SU-DHL-6 (cell line): Measurements from ENCODE around the gene SCN9A.

Experiments used
- H2AFZ ChIP-seq: fragments of 200-600 bp; sonication (generic); 2 replicates; pipeline ENCODE4 v1.6.1; 2014; ENCODE audit warnings: low read depth, mild to moderate bottlenecking, moderate library complexity, mixed read lengths, antibody characterized with exemption, low read length; ENCODE audit not compliant: severe bottlenecking
- H3F3A ChIP-seq: fragments of 200-600 bp; shearing (Covaris generic); 2 replicates; pipeline ENCODE4 v1.6.0; 2016; ENCODE audit warnings: antibody characterized with exemption, mild to moderate bottlenecking; ENCODE audit not compliant: insufficient read depth
- H3K27ac ChIP-seq: fragments of 200-600 bp; sonication (generic); 2 replicates; pipeline ENCODE4 v1.5.1; 2016; ENCODE audit warnings: low read depth, mild to moderate bottlenecking, low read length, moderate library complexity, mixed read lengths
- H3K27me3 ChIP-seq: fragments of 200-600 bp; sonication (generic), shearing (Covaris generic); 2 replicates; pipeline ENCODE4 v1.6.0; 2014; ENCODE audit warnings: mild to moderate bottlenecking, low read length
- H3K36me3 ChIP-seq: fragments of 200-600 bp; sonication (generic); 2 replicates; pipeline ENCODE4 v1.6.1; 2014; ENCODE audit warnings: mild to moderate bottlenecking, low read length, mixed read lengths
- H3K4me2 ChIP-seq: fragments of 300-600, 200-600 bp; shearing (Covaris generic), sonication (generic); 2 replicates; pipeline ENCODE4 v1.6.0; 2014; ENCODE audit warnings: low read length, low read depth, mild to moderate bottlenecking; ENCODE audit not compliant: poor library complexity, severe bottlenecking
- H3K4me3 ChIP-seq: fragments of 200-600 bp; sonication (generic); 2 replicates; pipeline ENCODE4 v1.5.1; 2014; ENCODE audit warnings: antibody characterized with exemption, low read length, mild to moderate bottlenecking, mixed read lengths; ENCODE audit not compliant: insufficient read depth, poor library complexity, severe bottlenecking
- H3K79me2 ChIP-seq: fragments of 200-600 bp; sonication (generic); 2 replicates; pipeline ENCODE4 v1.6.1; 2014; ENCODE audit warnings: mild to moderate bottlenecking, low read length, moderate library complexity; ENCODE audit not compliant: insufficient read depth
- H3K9ac ChIP-seq: fragments of 200-600 bp; sonication (generic); 2 replicates; pipeline ENCODE4 v1.7.0; 2014; ENCODE audit warnings: mild to moderate bottlenecking, low read length
- H3K9me2 ChIP-seq: fragments of 200-600 bp; sonication (generic); replicated peaks from 2 replicates; pipeline ENCODE4 v1.6.1; 2014; ENCODE audit warnings: low read length; ENCODE audit not compliant: insufficient read depth
- H3K9me3 ChIP-seq: fragments of 200-600 bp; sonication (generic); 2 replicates; pipeline ENCODE4 v1.6.1; 2014; ENCODE audit warnings: low read length, mixed read lengths; ENCODE audit not compliant: insufficient read depth
- H4K20me1 ChIP-seq: fragments of 200-600 bp; sonication (generic); 2 replicates; pipeline ENCODE4 v1.6.1; 2014; ENCODE audit warnings: low read depth, mild to moderate bottlenecking, antibody characterized with exemption, low read length, moderate library complexity, mixed read lengths
- CTCF ChIP-seq: fragments of 200-600 bp; sonication (generic); IDR thresholded peaks from one replicate; pipeline ENCODE4 v1.5.1; 2017; ENCODE audit warnings: antibody characterized with exemption, mild to moderate bottlenecking, low read length, moderate library complexity; ENCODE audit not compliant: insufficient read depth, poor library complexity, severe bottlenecking
- EZH2phosphoT487 ChIP-seq: fragments of 200-600 bp; sonication (generic), shearing (Covaris generic); conservative IDR thresholded peaks from 2 replicates; pipeline ENCODE4 v1.6.1; 2018; ENCODE audit warnings: mild to moderate bottlenecking, antibody characterized with exemption, low read length, moderate library complexity, mixed read lengths

Gene SCN9A

GRCh38 chr2:166418853-166419615 is 43.3 kb upstream of the SCN9A start:
- Histone ChIP-seq H3F3A (no peaks in the 10 kb centered on the region), H3K9ac (no peak overlapping the region), H3K4me2 (no peak overlapping the region), H2AFZ (no peak overlapping the region), H3K36me3 (no peaks in the 10 kb centered on the region), H3K27me3 (no peaks in the 10 kb centered on the region), H3K27ac (no peak overlapping the region), H3K79me2 (no peaks in the 10 kb centered on the region), H3K4me3 (no peak overlapping the region), H4K20me1 (no peaks in the 10 kb centered on the region), H3K9me2 (no peaks in the 10 kb centered on the region), H3K9me3 (no peaks in the 10 kb centered on the region)
- TF ChIP-seq EZH2phosphoT487 (no peak), CTCF (no peak)

GRCh38 chr2:166417669-166418068 is 41.9 kb upstream of the SCN9A start:
- H3K27ac ChIP-seq, result no peak overlapping the region
- H3K27me3 ChIP-seq, result no peaks in the 10 kb centered on the region
- no peak overlapping the region for H3K9ac ChIP-seq
- TF ChIP-seq CTCF (no peak), EZH2phosphoT487 (no peak)
- no peak overlapping the region for H3K4me2 ChIP-seq
- no peaks in the 10 kb centered on the region for H3K9me3 ChIP-seq
- no peak overlapping the region for H2AFZ ChIP-seq
- H3K79me2 ChIP-seq, result no peaks in the 10 kb centered on the region
- no peaks in the 10 kb centered on the region for H3K9me2 ChIP-seq
- no peaks in the 10 kb centered on the region for H4K20me1 ChIP-seq
- no peaks in the 10 kb centered on the region for H3F3A ChIP-seq
- no peak overlapping the region for H3K4me3 ChIP-seq
- no peaks in the 10 kb centered on the region for H3K36me3 ChIP-seq

- Histone ChIP-seq H3K4me2 (no peak overlapping the region), H3K4me3 (no peak overlapping the region), H3K9ac (no peak overlapping the region), H2AFZ (no peak overlapping the region), H4K20me1 (no peaks in the 10 kb centered on the region), H3K9me2 (no peaks in the 10 kb centered on the region), H3K79me2 (no peaks in the 10 kb centered on the region), H3K27ac (no peak overlapping the region), H3K36me3 (no peaks in the 10 kb centered on the region), H3F3A (no peaks in the 10 kb centered on the region), H3K27me3 (no peaks in the 10 kb centered on the region), H3K9me3 (no peaks in the 10 kb centered on the region)
- TF ChIP-seq EZH2phosphoT487 (no peak), CTCF (no peak)
These were observed 37.5 kb upstream of the SCN9A start for GRCh38 chr2:166413255-166413654.
